Nephron (organoid): ENCODE measurements around the gene SPTBN1.

Source experiments
- H3K27ac Mint-ChIP-seq, 3 experiments: 2 replicates each; pipeline ENCODE4 v1.8.0; 2020; ENCODE audit warnings: mixed read lengths in 3 of 3, mild to moderate bottlenecking in 2 of 3, moderate library complexity in 1 of 3
- H3K27me3 Mint-ChIP-seq: 2 replicates; pipeline ENCODE4 v1.8.0; 2021; ENCODE audit warnings: low read depth, mild to moderate bottlenecking, moderate library complexity, mixed read lengths
- H3K36me3 Mint-ChIP-seq: 2 replicates; pipeline ENCODE4 v1.8.0; 2020; ENCODE audit warnings: low read depth, mixed read lengths
- H3K4me1 Mint-ChIP-seq: 2 replicates; pipeline ENCODE4 v1.8.0; 2020; ENCODE audit warnings: mixed read lengths
- H3K4me3 Mint-ChIP-seq, 3 experiments: 2 replicates each; pipeline ENCODE4 v1.8.0; 2020; ENCODE audit warnings: mild to moderate bottlenecking in 3 of 3, mixed read lengths in 3 of 3, moderate library complexity in 2 of 3
- H3K9me3 Mint-ChIP-seq: 2 replicates; pipeline ENCODE4 v1.8.0; 2020; ENCODE audit warnings: mixed read lengths
- CTCF ChIP-seq, 3 experiments: fragments of 200-600 bp; sonication (generic); IDR thresholded peaks; one replicate each; pipeline ENCODE4 v1.5.0; 2021; ENCODE audit warnings: antibody characterized with exemption in 3 of 3; ENCODE audit not compliant: unreplicated experiment in 3 of 3

The SPTBN1 gene

GRCh38 chr2:54594048-54594447, 137.9 kb downstream of the SPTBN1 start:
- Mint-ChIP-seq H3K9me3 (no peaks in the 10 kb centered on the region), H3K36me3 (peaks cover 33% of the 10 kb centered on the region)

DNA sequence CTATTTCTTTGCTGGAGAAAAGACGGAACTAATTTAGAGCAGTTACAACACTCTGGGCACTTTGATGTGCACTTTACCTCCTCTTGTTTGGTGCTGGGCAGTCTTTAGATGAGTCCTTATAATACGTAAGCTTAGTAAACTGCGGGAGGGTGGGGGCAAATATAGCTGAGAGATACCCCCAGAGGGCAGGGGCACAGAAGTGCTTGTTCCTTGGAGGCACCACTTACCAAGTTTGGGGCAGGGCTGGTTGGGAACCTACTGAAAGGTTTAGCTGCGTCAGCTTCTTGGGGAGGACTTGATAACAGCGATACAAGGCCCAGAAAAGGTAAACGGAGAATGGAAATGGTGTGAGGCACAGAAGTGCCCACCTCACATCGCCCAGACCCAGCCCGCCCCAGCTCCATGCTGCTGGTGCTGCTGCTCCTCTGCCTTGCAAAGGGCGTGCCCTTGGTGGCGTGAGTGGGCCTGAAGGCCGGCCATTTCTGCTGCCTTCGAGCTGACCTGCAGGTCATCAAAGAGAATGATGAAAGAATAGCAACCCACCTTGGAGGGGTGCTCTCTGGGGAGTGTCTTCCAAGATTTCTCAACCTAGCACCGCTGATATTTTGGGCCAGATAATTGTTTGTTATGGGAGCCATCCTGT, 139.2 kb downstream of the SPTBN1 start:
- Mint-ChIP-seq H3K4me3 (no peak overlapping the region), H3K36me3 (peaks cover 44% of the 10 kb centered on the region), H3K4me1 (peaks cover 59% of the 10 kb centered on the region), H3K27ac (peak overlapping the region in 1 of 3 experiments; percentile 90), H3K9me3 (no peaks in the 10 kb centered on the region), H3K27me3 (no peaks in the 10 kb centered on the region)
- no peak for TF ChIP-seq CTCF (IDR thresholded peaks at IDR 0.05; ENCODE audit: unreplicated experiment in 3 of 3)

More at GRCh38 chr2:54594048-54594447, 137.9 kb downstream of the SPTBN1 start:
- Mint-ChIP-seq H3K27ac (no peak overlapping the region), H3K27me3 (no peaks in the 10 kb centered on the region), H3K4me3 (no peak overlapping the region), H3K4me1 (peaks cover 59% of the 10 kb centered on the region)
- no peak for TF ChIP-seq CTCF (IDR thresholded peaks at IDR 0.05; ENCODE audit: unreplicated experiment in 3 of 3)

DNA sequence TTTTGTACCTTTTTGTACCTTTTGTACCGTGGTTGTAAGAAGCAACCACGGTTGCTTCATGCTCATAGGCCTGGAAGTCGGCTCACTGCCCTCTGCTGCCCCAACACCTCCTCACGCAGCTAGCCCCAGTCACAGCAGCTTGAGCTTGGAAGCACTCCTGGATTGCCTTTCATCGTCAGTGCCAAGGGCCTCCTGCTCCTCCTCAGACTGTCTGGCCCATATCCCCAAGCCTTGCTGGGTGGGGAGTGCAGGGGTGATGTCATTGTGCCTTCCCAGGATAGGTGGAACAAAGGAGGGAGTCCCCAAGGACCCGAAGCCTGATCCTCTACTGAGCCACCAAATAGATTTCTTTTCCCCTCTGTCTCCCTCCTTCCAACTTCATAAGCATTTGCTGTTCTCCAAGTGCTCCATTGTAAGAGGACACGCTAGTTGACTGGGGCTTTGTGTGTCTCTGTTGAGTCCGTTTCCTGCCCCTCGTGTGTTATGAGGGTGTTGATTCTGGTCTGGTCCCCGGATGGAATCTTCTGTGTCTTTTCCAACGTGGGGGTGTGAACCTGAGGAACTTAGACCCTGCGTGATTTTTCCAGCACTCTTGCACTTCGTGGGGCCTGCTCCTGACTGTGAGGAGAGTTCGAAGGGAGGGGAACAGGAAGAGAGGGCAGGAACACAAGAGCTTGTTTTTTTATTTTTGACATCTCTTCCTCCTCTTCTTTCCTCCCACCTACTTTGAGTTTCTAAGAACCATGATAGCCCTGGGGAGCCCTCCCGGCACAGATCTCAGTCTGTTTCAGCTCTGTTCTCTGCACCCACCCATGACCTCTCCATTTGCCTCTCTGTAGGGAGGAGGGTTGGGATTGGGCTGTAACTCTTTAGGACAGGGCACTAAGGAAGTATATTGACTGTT, 140.1 kb downstream of the SPTBN1 start:
- H3K36me3 Mint-ChIP-seq, result peaks cover 49% of the 10 kb centered on the region
- peaks cover 59% of the 10 kb centered on the region for H3K4me1 Mint-ChIP-seq
- TF ChIP-seq CTCF (IDR thresholded peaks at IDR 0.05; ENCODE audit: unreplicated experiment in 3 of 3), result no peak
- H3K9me3 Mint-ChIP-seq, result no peaks in the 10 kb centered on the region
- H3K4me3 Mint-ChIP-seq, result no peak overlapping the region
- H3K27me3 Mint-ChIP-seq, result no peaks in the 10 kb centered on the region
- H3K27ac Mint-ChIP-seq, result peak overlapping the region; percentile 78 to 90 (median 83)

DNA sequence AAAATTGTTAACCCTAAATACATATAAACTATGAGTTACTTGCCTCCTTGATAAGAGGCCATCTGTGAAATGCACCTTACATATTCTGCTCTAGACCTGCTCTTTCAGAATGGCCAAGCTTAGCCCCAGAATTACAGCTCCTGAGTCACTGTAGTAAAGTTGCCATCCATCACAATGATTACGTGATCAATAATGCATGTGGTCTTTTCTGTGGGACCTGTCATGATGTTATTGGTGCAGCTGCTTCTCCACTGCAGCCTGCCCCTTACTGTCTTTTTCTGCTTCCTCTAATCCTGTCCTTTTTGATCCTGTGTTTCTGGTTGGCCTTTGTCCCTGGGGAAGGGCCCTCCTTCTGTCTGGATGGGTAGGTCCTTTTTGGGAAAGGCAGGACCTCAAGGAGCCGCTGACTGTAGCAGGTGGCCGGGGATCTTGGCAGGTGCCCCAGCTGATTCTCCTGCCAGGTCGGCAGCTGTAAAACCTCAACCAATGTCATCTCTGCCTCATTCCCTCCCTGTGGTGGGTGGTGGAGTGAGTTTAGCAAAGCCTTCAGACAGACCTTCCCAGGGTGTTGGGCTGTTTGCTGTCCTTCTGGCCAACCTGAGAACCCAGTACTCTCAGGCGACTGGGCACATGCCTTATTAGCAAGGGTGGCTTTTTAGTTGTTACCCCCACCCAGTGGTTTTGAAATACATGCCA, 141.2 kb downstream of the SPTBN1 start:
- H3K4me1 Mint-ChIP-seq, result peaks cover 69% of the 10 kb centered on the region
- H3K4me3 Mint-ChIP-seq, result no peak overlapping the region
- no peak for TF ChIP-seq CTCF (IDR thresholded peaks at IDR 0.05; ENCODE audit: unreplicated experiment in 3 of 3)
- H3K36me3 Mint-ChIP-seq, result peaks cover 51% of the 10 kb centered on the region
- H3K9me3 Mint-ChIP-seq, result no peaks in the 10 kb centered on the region
- H3K27me3 Mint-ChIP-seq, result no peaks in the 10 kb centered on the region
- peak overlapping the region; percentile 72 to 90 (median 83) for H3K27ac Mint-ChIP-seq

- H3K4me3 Mint-ChIP-seq, result no peak overlapping the region
- peaks cover 51% of the 10 kb centered on the region for H3K36me3 Mint-ChIP-seq
- H3K27me3 Mint-ChIP-seq, result no peaks in the 10 kb centered on the region
- peaks cover 82% of the 10 kb centered on the region for H3K4me1 Mint-ChIP-seq
- H3K27ac Mint-ChIP-seq, result peak overlapping the region in 1 of 3 experiments; percentile 90
- H3K9me3 Mint-ChIP-seq, result no peaks in the 10 kb centered on the region
- TF ChIP-seq CTCF (IDR thresholded peaks at IDR 0.05; ENCODE audit: unreplicated experiment in 3 of 3), result no peak
These were observed 142.5 kb downstream of the SPTBN1 start for GRCh38 chr2:54598347-54599325.
